HepG2 (cell line): ENCODE data around the gene METTL22. TPM values are rescaled to one million over a fixed set of nuclear protein-coding genes. Genes with fewer than 3 reads are reported as not detected.

Experiments
- ASH2L ChIP-seq: fragments of 300-600, 200-600 bp; sonication (generic); IDR thresholded peaks from 2 replicates; pipeline ENCODE4 v1.7.0; 2017; ENCODE audit warnings: low read depth, mild to moderate bottlenecking, moderate library complexity, mixed read lengths, low read length; ENCODE audit not compliant: insufficient read length
- ATF7-NPFF ChIP-seq: sonication (generic); formaldehyde crosslinking; IDR thresholded peaks from 2 replicates; pipeline ENCODE4 v1.8.1; 2023; ENCODE audit warnings: mild to moderate bottlenecking, low read depth, missing genetic modification reagents, moderate library complexity
- ATRX ChIP-seq: sonication (generic); formaldehyde crosslinking; IDR thresholded peaks from 2 replicates; pipeline ENCODE4 v1.4.0; 2020; ENCODE audit warnings: missing genetic modification reagents, borderline replicate concordance
- CEBPB ChIP-seq: IDR thresholded peaks from 2 replicates; pipeline ENCODE4 v1.6.1; 2011; ENCODE audit warnings: low read depth, low read length, improper control_type of control experiment, borderline replicate concordance
- HNRNPLL ChIP-seq: fragments of 200-400 bp; formaldehyde crosslinking; IDR thresholded peaks from 2 replicates; pipeline ENCODE4 v1.6.1; 2017; ENCODE audit warnings: mild to moderate bottlenecking, low read depth, low read length; ENCODE audit not compliant: poor library complexity, severe bottlenecking
- MIER3 ChIP-seq: IDR thresholded peaks from 2 replicates; pipeline ENCODE4 v1.6.1; 2016; ENCODE audit warnings: missing compliant biosample characterization, borderline replicate concordance
- MYPOP ChIP-seq: sonication (generic); formaldehyde crosslinking; IDR thresholded peaks from 2 replicates; pipeline ENCODE4 v1.8.1; 2023; ENCODE audit warnings: mild to moderate bottlenecking, moderate library complexity, missing genetic modification reagents
- NR0B2 ChIP-seq: sonication (generic); formaldehyde crosslinking; IDR thresholded peaks from 2 replicates; pipeline ENCODE4 v1.4.0; 2020; ENCODE audit warnings: mild to moderate bottlenecking, missing genetic modification reagents
- RAD21 ChIP-seq: fragments of 450-650 bp; formaldehyde crosslinking; IDR thresholded peaks from 2 replicates; pipeline ENCODE4 v1.5.0; 2020; ENCODE audit warnings: mild to moderate bottlenecking
- SMC3 ChIP-seq: IDR thresholded peaks from 2 replicates; pipeline ENCODE4 v1.6.1; 2011; ENCODE audit warnings: low read length, improper control_type of control experiment
- SOX5 ChIP-seq: IDR thresholded peaks from 2 replicates; pipeline ENCODE4 v1.6.1; 2016; ENCODE audit warnings: borderline replicate concordance
- YEATS4 ChIP-seq: sonication (generic); formaldehyde crosslinking; IDR thresholded peaks from 2 replicates; pipeline ENCODE4 v1.4.0; 2020; ENCODE audit warnings: missing genetic modification reagents, borderline replicate concordance
- ZFX ChIP-seq: sonication (generic); formaldehyde crosslinking; IDR thresholded peaks from 2 replicates; pipeline ENCODE4 v1.4.0; 2020; ENCODE audit warnings: mild to moderate bottlenecking, low read depth, missing genetic modification reagents, moderate library complexity
- ZNF20 ChIP-seq: sonication (generic); formaldehyde crosslinking; IDR thresholded peaks from 2 replicates; pipeline ENCODE4 v1.4.0; 2020; ENCODE audit warnings: mild to moderate bottlenecking, moderate library complexity, missing genetic modification reagents
- ZNF30 ChIP-seq: sonication (generic); formaldehyde crosslinking; IDR thresholded peaks from 2 replicates; pipeline ENCODE4 v1.5.0; 2020; ENCODE audit warnings: mild to moderate bottlenecking, missing genetic modification reagents
- ZNF350 ChIP-seq: sonication (generic); formaldehyde crosslinking; IDR thresholded peaks from 2 replicates; pipeline ENCODE4 v1.4.0; 2020; ENCODE audit warnings: mild to moderate bottlenecking, low read depth, missing genetic modification reagents, borderline replicate concordance
- ZNF383 ChIP-seq: sonication (generic); formaldehyde crosslinking; IDR thresholded peaks from 2 replicates; pipeline ENCODE4 v1.4.0; 2020; ENCODE audit warnings: missing genetic modification reagents, mild to moderate bottlenecking, borderline replicate concordance
- ZNF780A ChIP-seq: sonication (generic); formaldehyde crosslinking; IDR thresholded peaks from 2 replicates; pipeline ENCODE4 v1.8.0; 2022; ENCODE audit warnings: mild to moderate bottlenecking, missing genetic modification reagents, moderate library complexity
- ZSCAN9 ChIP-seq: IDR thresholded peaks from 2 replicates; pipeline ENCODE4 v1.6.1; 2016; ENCODE audit warnings: borderline replicate concordance
- polyA plus RNA-seq, 8 experiments: library from polyadenylated mRNA; depleted of rRNA in 3 of 8; stranded (reverse) in 7 of 8; unstranded in 1 of 8; fragments of >200 nt; fragmentation: Illumina TruSeq in 4 of 8; extraction: Trizol in 4 of 8; gene quantifications; 2 replicates each; pipeline versions ENCODE4 v1.2.1 to v1.2.3, GENCODE V29; 2011 to 2016; ENCODE audit warnings: low read depth in 4 of 8, missing spikeins in 1 of 8, mixed read lengths in 1 of 8; ENCODE audit not compliant: insufficient read depth in 1 of 8
- total RNA-seq, 5 experiments: library from RNA; depleted of rRNA; stranded (reverse); fragments of >200 nt; fragmentation: Illumina TruSeq; extraction: Trizol; gene quantifications; 2 replicates each; pipeline ENCODE4 v1.2.3, GENCODE V29; 2016; ENCODE audit warnings: low read depth in 1 of 5
- TF ChIP-seq, protein P1 (sequence below): sonication (generic); formaldehyde crosslinking; IDR thresholded peaks from 2 replicates; pipeline ENCODE4 v1.5.1; 2020; ENCODE audit warnings: mild to moderate bottlenecking, missing genetic modification reagents
- TF ChIP-seq, protein P2 (sequence below): sonication (generic); formaldehyde crosslinking; IDR thresholded peaks from 2 replicates; pipeline ENCODE4 v1.5.1; 2020; ENCODE audit warnings: missing genetic modification reagents, mild to moderate bottlenecking, borderline replicate concordance

The METTL22 gene
- total and polyA plus RNA-seq, 2 of the 13 experiments (the other 11 are each of a cell fraction or from before 2014, with no cell fraction given): 36.2 to 94.8 TPM

GRCh38 chr16:8572919-8573724, 48.4 kb upstream of the METTL22 start (continued):
- TF ChIP-seq MYPOP (CRISPR knock-in tag): 0 out of 2 replicates have a peak, but pooled peaks have one; percentile 23
- peak; percentile 55; the same call in 1 of the 2 replicates for TF ChIP-seq SOX5 (CRISPR knock-in tag)
- TF ChIP-seq YEATS4: no peak
- no peak for TF ChIP-seq ATRX
- no peak for TF ChIP-seq HNRNPLL
- TF ChIP-seq, protein P1, sequence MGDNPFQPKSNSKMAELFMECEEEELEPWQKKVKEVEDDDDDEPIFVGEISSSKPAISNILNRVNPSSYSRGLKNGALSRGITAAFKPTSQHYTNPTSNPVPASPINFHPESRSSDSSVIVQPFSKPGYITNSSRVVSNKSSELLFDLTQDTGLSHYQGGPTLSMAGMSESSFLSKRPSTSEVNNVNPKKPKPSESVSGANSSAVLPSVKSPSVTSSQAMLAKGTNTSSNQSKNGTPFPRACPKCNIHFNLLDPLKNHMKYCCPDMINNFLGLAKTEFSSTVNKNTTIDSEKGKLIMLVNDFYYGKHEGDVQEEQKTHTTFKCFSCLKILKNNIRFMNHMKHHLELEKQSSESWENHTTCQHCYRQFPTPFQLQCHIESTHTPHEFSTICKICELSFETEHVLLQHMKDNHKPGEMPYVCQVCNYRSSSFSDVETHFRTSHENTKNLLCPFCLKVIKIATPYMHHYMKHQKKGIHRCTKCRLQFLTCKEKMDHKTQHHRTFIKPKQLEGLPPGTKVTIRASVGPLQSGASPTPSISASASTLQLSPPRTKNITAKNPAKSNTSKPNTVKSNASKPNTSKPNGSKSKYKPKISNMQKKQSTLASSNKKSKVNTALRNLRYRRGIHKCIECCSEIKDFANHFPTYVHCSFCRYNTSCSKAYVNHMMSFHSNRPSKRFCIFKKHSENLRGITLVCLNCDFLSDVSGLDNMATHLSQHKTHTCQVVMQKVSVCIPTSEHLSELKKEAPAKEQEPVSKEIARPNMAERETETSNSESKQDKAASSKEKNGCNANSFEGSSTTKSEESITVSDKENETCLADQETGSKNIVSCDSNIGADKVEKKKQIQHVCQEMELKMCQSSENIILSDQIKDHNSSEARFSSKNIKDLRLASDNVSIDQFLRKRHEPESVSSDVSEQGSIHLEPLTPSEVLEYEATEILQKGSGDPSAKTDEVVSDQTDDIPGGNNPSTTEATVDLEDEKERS: peak; percentile 19; the same call in 1 of the 2 replicates
- peak; percentile 20; the same call in 1 of the 2 replicates for TF ChIP-seq ZFX
- peak; percentile 83; the same call in 1 of the 2 replicates for TF ChIP-seq ZSCAN9 (CRISPR knock-in tag)
- TF ChIP-seq ZNF20 (CRISPR knock-in tag): no peak
- TF ChIP-seq, protein P2, sequence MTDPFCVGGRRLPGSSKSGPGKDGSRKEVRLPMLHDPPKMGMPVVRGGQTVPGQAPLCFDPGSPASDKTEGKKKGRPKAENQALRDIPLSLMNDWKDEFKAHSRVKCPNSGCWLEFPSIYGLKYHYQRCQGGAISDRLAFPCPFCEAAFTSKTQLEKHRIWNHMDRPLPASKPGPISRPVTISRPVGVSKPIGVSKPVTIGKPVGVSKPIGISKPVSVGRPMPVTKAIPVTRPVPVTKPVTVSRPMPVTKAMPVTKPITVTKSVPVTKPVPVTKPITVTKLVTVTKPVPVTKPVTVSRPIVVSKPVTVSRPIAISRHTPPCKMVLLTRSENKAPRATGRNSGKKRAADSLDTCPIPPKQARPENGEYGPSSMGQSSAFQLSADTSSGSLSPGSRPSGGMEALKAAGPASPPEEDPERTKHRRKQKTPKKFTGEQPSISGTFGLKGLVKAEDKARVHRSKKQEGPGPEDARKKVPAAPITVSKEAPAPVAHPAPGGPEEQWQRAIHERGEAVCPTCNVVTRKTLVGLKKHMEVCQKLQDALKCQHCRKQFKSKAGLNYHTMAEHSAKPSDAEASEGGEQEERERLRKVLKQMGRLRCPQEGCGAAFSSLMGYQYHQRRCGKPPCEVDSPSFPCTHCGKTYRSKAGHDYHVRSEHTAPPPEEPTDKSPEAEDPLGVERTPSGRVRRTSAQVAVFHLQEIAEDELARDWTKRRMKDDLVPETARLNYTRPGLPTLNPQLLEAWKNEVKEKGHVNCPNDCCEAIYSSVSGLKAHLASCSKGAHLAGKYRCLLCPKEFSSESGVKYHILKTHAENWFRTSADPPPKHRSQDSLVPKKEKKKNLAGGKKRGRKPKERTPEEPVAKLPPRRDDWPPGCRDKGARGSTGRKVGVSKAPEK (CRISPR knock-in tag): no peak; the same call in 1 of the 2 replicates
- no peak for TF ChIP-seq ZNF383
- no peak for TF ChIP-seq MIER3
- peak; percentile 91 for TF ChIP-seq CEBPB
- TF ChIP-seq ATF7-NPFF (CRISPR knock-in tag): no peak
- TF ChIP-seq NR0B2 (CRISPR knock-in tag): no peak
- TF ChIP-seq RAD21: peak; percentile 76; the same call in 1 of the 2 replicates
- TF ChIP-seq ZNF30 (CRISPR knock-in tag): 0 out of 2 replicates have a peak, but pooled peaks have one; percentile 24
- TF ChIP-seq ZNF780A (CRISPR knock-in tag): no peak
- peak; percentile 43; the same call in 1 of the 2 replicates for TF ChIP-seq ZNF350
- TF ChIP-seq SMC3: peak; percentile 83
- TF ChIP-seq ASH2L: peak; percentile 59
